ENCODE results near the gene HS3ST4.

GRCh38 chr16:26005336-26005735, 313.6 kb downstream of the HS3ST4 start:
- TF ChIP-seq CTCF (IDR thresholded peaks at IDR 0.05), result no peak
- no peak for TF ChIP-seq POLR2A (IDR thresholded peaks at IDR 0.05)

Data from esophagus squamous epithelium (tissue), 4 donors.